GM21619 (cell line): Measurements from ENCODE around the gene CRTAC1.

ENCODE experiments used
- ATAC-seq: cut with Tn5 transposase; IDR thresholded peaks from one replicate; pipeline ENCODE4 v1.9.1; 2021; ENCODE audit not compliant: unreplicated experiment

Gene CRTAC1

GRCh38 chr10:97903128-97904017 lies 127.0 kb downstream of the CRTAC1 start:
- ATAC-seq: no peak

- no peak for ATAC-seq
Observed at GRCh38 chr10:97901381-97901780, 129.0 kb downstream of the CRTAC1 start.

- no peak for ATAC-seq
Observed at GRCh38 chr10:97898429-97898828, 132.0 kb downstream of the CRTAC1 start.

GRCh38 chr10:97896756-97897358 lies 133.6 kb downstream of the CRTAC1 start:
- ATAC-seq: no peak

GRCh38 chr10:97895915-97896314 lies 134.5 kb downstream of the CRTAC1 start:
- ATAC-seq: no peak

- ATAC-seq: no peak
Observed at GRCh38 chr10:97895084-97895483, 135.3 kb downstream of the CRTAC1 start.

- no peak for ATAC-seq
Observed at GRCh38 chr10:97894092-97894491, 136.3 kb downstream of the CRTAC1 start.

GRCh38 chr10:97892939-97893338 lies 137.5 kb downstream of the CRTAC1 start:
- no peak for ATAC-seq

GRCh38 chr10:97892506-97892905 lies 137.9 kb downstream of the CRTAC1 start:
- ATAC-seq: no peak

GRCh38 chr10:97891497-97892167 lies 138.8 kb downstream of the CRTAC1 start:
- ATAC-seq: no peak

GRCh38 chr10:97889461-97890265 lies 140.8 kb downstream of the CRTAC1 start:
- no peak for ATAC-seq

GRCh38 chr10:97888641-97889262 lies 141.7 kb downstream of the CRTAC1 start:
- ATAC-seq: no peak

- ATAC-seq: no peak
Observed at GRCh38 chr10:97888134-97888533, 142.3 kb downstream of the CRTAC1 start.

GRCh38 chr10:97887399-97887798 lies 143.0 kb downstream of the CRTAC1 start:
- ATAC-seq: no peak

GRCh38 chr10:97886286-97886685 lies 144.1 kb downstream of the CRTAC1 start:
- no peak for ATAC-seq

GRCh38 chr10:97883092-97883485 lies 147.3 kb downstream of the CRTAC1 start:
- ATAC-seq: no peak

- ATAC-seq: peak; percentile 63
Observed at GRCh38 chr10:97882142-97883091, 148.0 kb downstream of the CRTAC1 start.

GRCh38 chr10:97880109-97880508 lies 150.3 kb downstream of the CRTAC1 start:
- no peak for ATAC-seq

GRCh38 chr10:97879241-97879640 lies 151.2 kb downstream of the CRTAC1 start:
- ATAC-seq: no peak
